GM19351 (cell line): Measurements from ENCODE around the gene UNC13B.
"Not testable (repeated sequence)": the region's sequence is repeated elsewhere in the genome, so short reads cannot be mapped to it uniquely, and the experiment has no call there.

ENCODE experiments used
- ATAC-seq: cut with Tn5 transposase; IDR thresholded peaks from one replicate; pipeline ENCODE4 v1.9.1; 2021; ENCODE audit warnings: mild to moderate bottlenecking, moderate library complexity; ENCODE audit not compliant: unreplicated experiment

UNC13B gene

DNA sequence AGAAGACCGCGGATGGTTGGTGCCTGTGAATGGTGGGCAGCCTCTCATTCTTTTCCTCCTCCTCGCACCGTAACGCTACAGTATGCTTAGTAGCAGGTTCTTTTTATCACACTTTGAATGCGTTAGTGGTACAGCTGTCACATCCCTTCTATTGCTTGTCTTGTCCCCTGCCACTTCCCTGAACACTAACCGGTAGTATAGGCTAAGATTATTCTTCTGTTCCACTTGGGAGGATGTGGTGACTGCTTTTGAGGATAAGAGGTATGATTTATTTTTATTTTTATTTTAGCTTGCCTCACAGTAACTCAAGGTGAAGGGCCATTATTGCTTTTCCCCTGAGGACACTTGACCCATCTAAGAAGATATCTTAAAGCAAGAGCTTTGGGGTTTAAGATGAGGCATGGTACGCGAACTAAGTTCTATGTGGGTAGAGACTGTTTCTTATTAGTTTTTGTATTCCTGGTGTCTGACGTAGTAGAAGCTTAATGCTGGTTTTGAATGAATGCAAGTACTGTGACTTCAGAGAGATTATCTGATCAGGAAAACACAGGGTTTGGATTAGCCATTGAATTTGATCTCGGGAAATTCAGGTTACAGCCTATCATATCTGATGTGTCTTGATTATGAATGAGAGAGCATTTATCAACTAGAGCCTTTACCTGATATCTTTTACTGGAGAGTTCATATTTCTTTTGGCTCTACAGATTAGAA, 951 bp downstream of the UNC13B start:
- no peak for ATAC-seq

DNA sequence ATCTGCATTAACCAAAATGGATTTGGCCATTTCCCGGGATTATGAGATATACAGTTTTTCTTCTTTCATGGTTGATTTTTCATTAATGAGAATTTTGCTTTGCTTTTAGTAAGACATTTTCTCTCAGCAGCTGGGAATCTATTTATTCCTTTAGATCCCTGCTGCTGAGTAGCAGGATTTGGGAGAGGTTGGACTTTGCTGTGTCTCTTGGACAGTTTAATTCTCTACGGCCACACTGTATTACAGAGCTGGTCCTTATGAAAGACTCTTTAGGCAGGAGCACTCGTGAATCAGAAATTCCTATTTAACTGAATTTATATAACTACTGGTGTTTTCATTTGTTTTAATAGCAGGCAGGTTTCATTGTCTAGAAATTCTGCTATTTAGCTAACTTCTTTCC, 1.6 kb downstream of the UNC13B start:
- ATAC-seq: no peak

DNA sequence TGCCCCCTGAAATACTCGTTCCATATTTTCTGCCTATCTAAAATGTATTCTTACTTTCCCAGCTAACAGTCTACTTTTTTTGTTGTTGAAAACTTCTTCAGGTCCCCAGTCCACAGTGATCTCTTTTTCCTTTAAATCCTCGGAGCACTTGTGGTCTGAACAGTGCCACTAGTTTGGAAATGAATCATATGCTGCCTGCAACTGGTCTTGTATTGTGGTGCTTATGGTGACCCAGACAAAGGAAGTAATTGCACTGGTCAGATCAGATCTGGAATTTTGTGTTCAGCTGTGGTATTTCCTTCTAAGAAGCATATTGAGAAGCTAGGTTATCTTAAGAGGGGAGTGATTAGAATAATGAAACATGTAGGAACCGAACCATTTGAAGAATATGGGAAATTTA, 2.9 kb downstream of the UNC13B start:
- no peak for ATAC-seq

DNA sequence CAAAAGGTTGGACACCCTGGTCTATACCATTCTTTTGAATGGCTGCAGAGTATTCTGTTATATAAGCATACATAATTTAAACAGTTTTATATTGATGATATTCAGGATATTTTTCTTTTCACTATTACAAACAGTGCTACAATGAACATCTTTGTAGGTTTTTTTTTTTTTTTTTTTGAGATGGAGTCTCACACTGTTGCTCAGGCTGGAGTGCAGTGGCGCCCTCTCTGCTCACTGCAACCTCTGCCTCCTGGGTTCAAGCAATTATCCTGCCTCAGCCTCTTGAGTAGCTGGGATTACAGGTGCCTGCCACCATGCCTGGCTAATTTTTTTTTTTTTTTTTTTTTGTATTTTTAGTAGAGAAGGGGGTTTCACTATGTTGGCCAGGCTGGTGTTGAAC, 5.6 kb downstream of the UNC13B start:
- not testable (repeated sequence) for ATAC-seq

DNA sequence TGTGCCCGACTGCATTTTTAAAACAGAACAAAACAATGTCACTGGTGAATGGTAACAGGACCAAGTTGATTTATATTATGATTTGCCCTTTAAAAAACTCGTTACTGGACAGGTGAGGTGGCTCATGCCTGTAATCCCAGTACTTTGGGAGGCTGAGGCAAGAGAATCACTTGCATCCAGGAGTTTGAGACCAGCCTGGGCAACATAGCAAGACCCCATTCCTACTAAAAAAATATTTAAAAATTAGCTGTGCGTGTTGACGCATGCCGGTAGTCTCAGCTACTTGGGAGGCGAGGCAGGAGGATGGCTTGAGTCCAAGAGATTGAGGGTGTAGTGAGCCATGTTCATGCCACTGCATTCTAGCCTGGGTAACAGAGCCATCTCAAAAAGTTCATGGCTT, 7.2 kb downstream of the UNC13B start:
- ATAC-seq: no peak

DNA sequence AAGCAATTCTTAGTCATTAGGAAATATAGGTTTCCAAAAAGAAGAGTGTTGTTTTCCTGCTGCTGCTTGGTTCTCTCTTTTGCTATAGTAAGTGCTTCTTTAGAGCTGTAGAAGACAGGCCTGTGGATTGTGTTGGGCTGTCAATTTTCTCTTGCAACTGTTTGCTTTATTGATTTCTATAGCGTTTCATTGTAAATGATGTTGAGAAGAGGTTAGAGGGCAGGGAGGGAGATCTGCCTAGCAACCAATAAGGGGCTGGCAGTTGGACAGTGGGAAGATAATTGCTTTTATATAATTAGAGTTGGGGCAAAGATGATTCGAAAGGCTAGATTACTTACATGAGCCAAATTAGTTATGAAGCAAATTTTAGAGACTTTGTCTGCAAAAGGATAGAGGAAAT, 11.1 kb downstream of the UNC13B start:
- ATAC-seq: no peak

DNA sequence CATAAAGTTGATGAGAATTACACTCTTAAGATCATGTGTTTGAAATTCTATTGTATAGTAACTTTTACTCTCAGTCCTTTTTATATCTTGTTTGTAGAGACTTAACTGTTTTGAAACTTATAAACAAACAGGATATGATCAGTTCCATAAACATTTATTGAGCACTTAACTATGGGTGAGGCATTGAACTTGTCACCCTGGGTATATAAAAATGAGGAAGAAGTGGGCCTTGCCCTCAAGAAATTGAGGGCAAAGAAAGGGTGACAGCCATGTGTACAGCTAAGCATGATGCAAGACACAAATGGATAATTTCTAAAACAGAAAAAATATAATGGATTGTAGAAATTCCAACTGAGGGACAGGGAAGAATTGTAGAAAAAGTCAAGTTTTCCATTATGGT, 15.7 kb downstream of the UNC13B start:
- ATAC-seq: no peak

DNA sequence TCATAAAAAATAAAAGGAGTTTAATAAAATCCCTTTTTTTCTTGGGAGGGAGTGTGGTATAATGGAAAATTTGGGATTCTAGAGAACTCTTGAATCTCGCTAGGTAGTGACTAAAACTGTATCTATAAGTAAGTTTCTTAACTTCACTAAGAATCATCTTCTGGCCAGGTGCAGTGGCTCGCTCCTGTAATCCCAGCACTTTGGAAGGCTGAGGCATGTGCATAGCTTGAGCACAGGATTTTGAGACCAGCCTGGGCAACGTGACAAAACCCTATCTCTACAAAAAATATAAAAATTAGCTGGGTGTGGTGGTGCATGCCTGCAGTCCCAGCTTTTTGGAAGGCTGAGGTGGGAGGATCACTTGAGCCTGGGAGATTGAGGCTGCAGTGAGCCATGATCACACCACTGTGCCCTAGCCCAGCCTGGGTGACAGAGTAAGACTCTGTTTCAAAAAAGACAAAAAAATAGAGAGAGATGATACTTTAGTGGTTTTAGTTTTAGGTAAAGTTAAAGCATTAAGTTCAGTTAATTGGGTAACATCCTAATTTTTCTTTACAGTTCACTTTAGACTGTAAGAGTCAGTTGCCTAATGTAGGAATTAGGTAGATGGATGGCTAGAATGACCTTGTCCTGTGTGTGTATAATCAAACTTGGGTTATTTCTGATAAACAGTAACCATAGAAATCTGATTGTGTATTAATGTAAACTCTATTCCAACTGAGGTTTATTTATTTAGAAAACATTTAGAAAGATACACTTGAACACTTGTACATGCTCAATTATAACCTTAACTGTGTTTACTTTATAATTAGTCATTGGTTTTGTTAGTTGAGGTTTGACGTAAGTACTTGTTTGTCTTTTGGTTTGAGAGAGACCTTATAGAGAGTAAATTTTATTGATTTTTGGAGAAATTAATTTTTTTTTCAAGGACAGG, 17.8 kb downstream of the UNC13B start:
- ATAC-seq: no peak

DNA sequence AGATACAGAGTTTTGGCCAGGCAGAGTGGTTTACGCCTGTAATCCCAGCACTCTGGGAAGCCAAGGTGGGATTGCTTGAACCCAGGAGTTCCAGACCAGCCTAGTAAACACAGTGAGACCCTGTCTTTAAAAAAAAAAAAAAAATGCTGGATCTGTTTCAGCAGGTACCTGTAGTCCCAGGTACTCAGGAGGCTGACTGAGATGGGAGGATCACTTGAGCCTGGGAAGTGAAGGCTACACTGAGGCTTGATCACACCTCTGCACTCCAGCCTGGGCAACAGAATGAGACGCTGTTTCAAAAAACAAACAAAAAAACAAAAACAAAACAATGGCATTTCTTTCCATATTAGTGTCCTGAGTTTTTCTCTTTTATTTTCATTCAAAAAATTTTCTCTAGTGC, 19.0 kb downstream of the UNC13B start:
- ATAC-seq: no peak

DNA sequence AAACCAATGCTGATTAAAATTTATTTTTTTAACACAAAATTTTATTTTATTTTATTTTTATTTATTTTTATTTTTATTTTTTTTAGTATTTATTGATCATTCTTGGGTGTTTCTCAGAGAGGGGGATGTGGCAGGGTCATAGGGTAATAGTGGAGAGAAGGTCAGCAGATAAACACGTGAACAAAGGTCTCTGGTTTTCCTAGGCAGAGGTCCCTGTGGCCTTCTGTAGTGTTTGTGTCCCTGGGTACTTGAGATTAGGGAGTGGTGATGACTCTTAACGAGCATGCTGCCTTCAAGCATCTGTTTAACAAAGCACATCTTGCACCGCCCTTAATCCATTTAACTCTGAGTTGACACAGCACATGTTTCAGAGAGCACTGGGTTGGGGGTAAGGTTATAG, 20.6 kb downstream of the UNC13B start:
- ATAC-seq: not testable (repeated sequence)

DNA sequence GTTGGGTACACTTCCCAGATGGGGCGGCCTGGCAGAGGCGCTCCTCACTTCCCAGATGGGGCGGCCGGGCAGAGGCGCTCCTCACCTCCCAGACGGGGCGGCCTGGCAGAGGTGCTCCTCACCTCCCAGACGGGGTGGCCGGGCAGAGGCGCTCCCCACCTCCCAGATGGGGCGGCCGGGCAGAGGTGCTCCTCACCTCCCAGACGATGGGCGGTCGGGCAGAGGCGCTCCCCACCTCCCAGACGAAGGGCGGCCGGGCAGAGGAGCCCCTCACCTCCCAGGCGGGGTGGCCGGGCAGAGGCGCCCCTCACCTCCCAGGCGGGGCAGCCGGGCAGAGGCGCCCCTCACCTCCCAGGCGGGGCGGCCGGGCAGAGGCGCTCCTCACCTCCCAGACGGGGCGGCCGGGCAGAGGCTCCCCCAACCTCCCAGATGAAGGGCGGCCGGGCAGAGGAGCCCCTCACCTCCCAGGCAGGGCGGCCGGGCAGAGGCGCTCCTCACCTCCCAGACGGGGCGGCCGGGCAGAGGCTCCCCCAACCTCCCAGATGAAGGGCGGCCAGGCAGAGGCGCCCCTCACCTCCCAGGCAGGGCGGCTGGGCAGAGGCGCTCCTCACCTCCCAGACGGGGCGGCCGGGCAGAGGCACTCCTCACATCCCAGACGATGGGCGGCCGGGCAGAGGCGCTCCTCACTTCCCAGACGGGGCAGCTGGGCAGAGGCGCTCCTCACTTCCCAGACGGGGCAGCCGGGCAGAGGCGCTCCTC, 21.4 kb downstream of the UNC13B start:
- ATAC-seq: not testable (repeated sequence)

DNA sequence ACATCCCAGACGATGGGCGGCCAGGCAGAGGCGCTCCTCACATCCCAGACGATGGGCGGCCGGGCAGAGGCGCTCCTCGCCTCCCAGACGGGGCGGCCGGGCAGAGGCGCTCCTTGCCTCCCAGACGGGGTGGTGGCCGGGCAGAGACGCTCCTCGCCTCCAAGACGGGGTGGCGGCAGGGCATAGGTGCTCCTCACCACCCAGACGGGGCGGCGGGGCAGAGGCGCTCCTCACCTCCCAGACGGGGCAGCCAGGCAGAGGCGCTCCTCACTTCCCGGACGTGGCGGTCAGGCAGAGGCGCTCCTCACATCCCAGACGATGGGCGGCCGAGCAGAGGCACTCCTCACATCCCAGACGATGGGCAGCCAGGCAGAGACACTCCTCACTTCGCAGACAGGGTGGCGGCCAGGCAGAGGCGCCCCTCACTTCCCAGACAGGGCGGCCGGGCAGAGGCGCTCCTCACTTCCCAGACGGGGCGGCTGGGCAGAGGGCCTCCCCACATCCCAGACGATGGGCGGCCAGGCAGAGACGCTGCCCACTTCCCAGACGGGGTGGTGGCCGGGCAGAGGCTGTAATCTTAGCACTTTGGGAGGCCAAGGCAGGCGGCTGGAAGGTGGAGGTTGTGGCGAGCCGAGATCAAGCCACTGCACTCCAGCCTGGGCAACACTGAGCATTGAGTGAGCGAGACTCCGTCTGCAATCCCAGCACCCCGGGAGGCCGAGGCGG, 22.1 kb downstream of the UNC13B start:
- ATAC-seq: not testable (repeated sequence)

DNA sequence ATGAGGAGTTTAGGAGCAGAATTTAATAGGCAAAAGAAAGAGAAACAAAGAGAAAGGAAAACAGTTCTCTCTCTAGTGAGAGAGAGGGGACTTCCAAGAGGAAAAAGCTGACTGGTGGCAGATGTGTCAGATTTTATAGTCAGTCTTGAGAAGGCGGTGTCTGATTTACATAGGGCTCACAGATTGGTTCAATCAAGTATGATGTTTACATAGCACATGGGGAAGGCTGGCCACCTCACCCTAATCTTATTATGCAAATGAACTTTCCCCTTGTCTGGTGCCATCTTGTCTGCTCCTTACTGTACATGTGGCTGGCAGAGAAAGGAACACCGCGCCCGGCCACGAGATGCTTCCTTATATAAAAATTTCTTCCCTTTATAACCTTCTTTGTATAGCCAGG, 24.7 kb downstream of the UNC13B start:
- ATAC-seq: no peak

DNA sequence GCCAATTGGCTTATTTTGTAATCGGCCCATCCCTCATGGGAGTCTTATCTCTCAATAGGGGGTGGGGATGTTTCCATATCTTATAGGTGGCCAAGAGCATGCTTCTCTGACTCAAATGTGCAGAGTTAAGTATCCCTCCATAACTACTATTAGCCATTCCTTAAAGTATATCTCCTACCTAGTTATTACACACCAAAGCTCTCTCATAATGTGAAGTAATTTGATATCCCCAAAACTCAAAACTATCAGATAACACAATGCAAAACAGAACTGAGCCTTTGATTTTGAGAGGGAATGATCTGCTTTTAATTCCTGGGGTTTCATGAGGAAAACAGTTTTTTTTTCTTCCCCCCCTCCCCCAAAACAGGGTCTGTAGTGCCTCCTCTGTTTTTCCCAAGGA, 28.4 kb downstream of the UNC13B start:
- no peak for ATAC-seq

DNA sequence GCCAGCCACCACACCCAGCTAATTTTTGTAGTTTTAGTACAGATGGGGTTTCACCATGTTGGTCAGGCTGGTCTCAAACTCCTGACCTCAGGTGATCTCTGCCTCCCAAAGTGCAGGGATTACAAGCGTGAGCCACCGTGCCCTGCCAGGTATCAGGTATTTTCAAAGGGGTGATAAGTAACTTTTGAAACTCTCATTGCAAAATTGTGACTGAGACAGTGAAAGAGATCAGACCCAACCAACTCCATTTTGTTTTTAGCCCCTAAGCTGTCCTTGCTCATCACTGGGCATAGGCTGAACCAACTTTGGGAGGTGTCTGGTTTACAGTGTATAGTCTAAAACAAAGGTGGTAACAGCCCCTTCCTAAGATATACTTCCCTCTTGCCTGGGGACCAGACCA, 29.3 kb downstream of the UNC13B start:
- ATAC-seq: no peak

DNA sequence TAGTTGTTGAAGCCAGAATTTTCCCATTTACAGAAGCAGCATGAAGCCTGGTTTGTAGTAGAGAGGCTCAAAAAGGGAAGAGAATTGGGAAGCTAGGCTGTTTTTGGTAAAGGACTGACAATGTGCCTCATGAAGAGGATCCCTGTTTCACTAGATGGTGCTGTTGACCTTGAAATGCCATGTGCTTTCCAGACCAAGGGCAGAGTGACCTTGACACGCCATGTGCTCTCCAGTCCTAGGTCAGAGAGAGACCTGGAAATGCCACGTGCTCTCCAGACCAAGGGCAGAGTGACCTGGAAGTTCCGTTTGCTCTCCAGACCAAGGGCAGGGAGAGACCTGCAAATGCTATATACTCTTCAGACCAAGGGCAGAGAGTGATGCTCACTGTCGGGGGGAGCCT, 32.0 kb downstream of the UNC13B start:
- no peak for ATAC-seq

DNA sequence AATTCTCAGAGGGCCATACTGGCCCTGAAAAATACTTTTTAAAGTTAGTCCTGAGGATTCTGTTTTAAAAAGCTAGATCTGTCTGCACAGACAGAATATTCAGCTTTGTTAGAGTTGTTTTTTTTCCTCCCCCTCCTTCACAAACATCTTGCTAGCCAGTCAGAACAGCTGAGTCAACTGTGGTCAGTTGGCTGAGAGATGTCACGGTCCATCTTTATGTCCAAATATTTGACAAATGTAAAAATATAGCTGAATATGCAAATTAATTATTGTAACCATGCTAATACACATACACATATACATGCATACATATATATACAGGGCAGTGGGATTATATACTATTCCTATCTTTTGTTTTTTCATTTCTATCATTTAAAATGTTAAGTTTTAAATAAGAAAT, 33.9 kb downstream of the UNC13B start:
- no peak for ATAC-seq

DNA sequence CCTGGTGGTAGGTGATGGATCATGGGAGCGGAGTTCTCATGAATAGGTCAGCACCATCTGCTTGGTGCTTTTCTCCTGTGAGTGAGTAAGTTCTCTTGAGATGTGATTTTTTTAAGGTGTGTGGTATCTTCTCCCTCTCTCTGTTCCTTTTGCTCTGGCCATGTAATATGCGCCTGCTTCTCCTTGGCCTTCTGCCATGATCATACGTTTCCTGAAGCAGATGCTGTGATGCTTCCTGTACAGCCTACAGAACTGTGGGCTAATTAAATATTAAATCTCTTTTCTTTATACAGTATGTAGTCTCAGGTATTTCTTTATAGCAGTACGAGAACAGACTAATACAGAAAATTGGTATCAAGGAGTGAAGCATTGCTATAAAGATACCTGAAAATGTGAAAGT, 36.4 kb downstream of the UNC13B start:
- no peak for ATAC-seq

DNA sequence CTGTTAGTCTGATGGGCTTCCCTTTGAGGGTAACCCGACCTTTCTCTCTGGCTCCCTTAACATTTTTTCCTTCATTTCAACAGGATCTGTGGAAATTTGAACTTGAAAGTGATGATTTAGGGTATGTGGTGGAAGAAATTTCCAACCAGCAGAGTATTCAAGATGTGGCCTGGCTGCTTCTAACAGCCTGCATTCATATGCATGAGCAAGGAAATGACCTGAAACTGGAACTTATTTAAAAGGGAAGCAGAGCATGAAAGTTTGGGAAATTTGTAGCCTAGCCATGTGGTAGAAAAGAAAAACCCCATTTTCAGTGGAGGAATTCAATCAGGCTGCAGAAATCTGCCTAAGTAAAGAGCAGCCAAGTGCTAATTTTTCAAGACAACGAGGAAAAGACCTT, 41.7 kb downstream of the UNC13B start:
- no peak for ATAC-seq

DNA sequence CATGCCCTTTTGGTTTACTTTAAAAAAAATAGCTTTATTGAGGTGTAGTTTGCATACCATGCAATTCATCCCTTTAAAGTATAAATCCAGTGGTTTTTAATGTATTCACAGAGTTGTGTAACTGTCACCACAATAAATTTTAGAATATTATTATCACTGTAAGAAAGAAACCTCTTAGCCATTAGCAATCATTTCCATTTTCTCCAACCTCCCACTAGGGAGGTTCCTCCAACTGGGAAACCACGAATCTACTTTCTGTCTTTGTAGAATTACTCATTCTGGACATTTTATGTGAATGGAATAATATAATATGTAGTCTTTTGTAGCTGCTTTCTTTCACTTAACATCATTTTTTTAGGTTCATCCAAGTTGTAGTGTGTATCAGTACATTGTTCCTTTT, 43.5 kb downstream of the UNC13B start:
- ATAC-seq: no peak

DNA sequence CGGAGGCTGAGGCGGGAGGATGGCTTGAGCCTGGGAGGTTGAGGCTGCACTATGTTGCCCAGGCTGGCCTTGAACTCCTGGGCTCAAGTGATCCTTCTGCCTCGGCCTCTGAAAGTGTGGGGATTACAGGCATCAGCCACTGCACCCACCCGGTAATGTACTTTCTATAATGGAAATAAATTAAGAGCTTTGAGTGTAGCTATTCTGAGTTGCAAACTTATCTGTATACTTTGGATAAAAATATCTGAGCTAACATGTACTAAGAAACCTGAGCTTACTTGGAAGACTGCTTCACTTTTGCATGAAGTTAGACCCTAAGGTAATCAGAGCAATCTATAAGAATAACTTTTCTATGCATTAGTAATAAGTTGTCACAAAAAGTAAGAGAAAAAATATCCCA, 50.0 kb downstream of the UNC13B start:
- ATAC-seq: no peak
